GM12865 (cell line): ENCODE measurements around the gene TLX1.

Experiments used
- DNase-seq: peaks from one replicate; pipeline ENCODE4 v3.0.0; 2010; ENCODE audit warnings: low read depth
- H3K4me3 ChIP-seq: 2 replicates; pipeline ENCODE4 v1.5.1; 2011; ENCODE audit warnings: mild to moderate bottlenecking, low read depth, low read length, control low read depth
- TF ChIP-seq, protein P1 (sequence below): IDR thresholded peaks from 2 replicates; pipeline ENCODE4 v1.5.1; 2011; ENCODE audit warnings: low read length, control low read depth, low read depth, inconsistent platforms; ENCODE audit not compliant: insufficient read depth; ENCODE audit errors: missing control alignments

The TLX1 gene

DNA sequence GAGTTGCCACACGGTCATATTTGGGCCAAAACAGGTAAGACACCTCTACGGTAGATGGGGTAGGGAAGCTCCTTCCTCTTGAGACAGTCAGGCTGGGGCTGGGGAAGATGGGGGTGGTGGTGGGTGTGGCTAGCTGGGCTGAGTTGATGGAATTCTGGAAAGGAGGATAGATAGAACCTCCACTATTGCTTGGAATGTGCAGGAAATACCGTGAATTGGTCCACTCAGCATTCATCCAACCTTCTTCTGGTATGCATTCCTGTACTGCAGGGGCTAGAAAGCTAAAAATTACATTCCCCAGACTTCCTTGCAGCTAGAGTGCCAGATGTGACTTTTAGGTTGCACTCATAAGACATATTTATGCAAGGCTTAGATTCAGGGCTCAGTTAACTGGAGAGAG lies 24.8 kb downstream of the TLX1 start:
- TF ChIP-seq, protein P1, sequence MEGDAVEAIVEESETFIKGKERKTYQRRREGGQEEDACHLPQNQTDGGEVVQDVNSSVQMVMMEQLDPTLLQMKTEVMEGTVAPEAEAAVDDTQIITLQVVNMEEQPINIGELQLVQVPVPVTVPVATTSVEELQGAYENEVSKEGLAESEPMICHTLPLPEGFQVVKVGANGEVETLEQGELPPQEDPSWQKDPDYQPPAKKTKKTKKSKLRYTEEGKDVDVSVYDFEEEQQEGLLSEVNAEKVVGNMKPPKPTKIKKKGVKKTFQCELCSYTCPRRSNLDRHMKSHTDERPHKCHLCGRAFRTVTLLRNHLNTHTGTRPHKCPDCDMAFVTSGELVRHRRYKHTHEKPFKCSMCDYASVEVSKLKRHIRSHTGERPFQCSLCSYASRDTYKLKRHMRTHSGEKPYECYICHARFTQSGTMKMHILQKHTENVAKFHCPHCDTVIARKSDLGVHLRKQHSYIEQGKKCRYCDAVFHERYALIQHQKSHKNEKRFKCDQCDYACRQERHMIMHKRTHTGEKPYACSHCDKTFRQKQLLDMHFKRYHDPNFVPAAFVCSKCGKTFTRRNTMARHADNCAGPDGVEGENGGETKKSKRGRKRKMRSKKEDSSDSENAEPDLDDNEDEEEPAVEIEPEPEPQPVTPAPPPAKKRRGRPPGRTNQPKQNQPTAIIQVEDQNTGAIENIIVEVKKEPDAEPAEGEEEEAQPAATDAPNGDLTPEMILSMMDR: no peak
- no peak for DNase-seq
- no peak overlapping the region for H3K4me3 ChIP-seq

DNA sequence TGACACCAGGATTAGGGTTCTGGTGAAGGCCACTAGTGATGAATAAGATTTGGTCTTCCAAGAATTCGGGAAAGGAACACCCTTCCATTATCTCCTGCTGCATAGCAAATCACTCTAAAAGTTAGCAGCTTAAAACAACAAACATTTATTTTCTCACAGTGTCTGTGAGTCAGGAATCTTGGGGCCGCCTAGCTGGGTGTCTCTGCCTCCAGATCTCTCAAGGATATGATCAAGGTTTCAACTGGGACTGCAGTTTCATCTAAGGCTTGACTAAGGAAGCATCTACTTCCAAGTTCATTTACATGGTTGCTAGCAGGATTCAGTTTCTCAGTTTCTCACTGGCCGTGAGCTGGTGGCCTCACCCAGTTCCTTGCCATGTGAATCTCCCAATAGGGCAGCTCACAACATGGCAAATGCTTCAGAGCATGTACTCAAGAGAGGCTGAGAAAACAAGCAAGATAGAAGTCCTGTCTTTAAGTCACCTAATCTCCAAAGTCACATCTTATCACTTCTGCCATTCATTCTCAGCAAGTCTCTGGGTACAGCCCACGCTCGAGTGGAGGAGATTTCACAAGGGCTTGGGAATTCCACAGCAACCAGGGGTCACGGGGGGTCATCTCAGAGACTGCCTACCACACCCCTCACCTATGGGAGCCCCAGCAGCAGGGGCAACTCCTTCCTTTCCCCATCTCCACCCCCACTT lies 26.8 kb downstream of the TLX1 start:
- TF ChIP-seq, protein P1: no peak
- no peak overlapping the region for H3K4me3 ChIP-seq
- DNase-seq: no peak

DNA sequence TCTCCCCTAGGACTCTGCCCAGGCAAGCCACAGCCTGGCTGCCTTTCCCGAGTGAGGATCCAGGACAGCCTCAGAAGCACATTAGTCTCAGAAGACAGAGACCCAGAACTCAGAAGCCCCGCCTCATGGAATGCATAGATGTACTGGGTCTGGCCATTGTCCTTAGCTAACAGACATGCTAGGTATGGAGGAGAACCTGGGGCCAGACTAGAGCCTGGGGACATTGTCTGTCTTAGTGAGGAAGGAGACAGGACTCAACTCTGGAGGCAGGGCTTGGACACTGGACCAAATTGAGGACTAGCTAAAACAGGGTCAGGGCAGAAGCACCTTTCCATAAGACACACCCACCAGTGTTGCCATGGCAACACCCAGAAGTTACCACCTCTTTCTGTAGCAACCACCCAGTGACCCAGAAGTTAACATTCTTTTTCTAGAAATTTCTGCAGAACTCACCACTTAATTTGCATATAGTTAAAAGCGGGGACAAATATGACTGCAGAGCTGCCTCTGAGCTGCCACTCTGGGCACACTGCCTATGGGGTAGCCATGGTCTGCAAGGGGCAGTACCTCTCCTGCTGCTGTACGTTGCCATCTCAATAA lies 27.5 kb downstream of the TLX1 start:
- TF ChIP-seq, protein P1: no peak
- no peak overlapping the region for H3K4me3 ChIP-seq
- peak; percentile 58 for DNase-seq

DNA sequence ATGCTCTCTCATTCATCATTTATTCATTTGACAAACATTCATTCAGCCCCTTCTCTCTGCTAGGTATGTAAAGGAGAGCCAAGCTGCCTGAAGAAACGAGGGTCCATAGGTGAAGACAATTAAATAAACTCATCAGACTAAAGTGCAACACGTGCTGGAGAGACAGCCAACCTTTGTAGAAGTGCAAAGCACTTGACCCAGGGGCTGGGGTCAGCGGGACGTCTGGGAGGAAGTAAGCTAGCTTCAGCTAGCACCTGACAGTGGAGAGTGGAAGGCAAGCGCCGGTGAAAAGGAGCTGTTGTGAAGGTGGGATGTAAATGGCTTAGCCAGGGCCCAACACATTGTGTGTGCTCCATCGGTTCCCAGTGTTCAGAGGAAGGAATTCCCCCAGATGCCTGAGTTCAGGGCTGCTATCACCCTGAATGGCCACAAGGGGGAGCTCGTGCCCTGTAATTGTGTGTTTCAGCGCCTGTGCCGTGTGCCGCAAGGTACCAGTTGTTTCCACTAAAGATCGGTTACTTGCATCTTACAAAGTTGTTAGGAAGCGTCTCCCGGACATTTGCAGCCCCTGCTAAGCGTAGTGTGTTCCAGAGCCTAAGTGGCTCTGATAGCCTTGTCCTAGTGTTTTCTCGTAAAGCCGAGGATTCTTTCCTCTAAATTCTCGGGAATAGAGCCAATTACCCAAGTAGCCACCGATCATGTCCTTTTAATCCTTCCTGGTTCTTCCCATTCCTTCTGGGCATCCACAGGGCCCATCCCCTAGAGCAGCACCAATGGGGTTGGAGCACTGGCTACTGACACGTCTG lies 30.6 kb downstream of the TLX1 start:
- no peak overlapping the region for H3K4me3 ChIP-seq
- peak; percentile 74 for DNase-seq
- TF ChIP-seq, protein P1: peak; percentile 98

DNA sequence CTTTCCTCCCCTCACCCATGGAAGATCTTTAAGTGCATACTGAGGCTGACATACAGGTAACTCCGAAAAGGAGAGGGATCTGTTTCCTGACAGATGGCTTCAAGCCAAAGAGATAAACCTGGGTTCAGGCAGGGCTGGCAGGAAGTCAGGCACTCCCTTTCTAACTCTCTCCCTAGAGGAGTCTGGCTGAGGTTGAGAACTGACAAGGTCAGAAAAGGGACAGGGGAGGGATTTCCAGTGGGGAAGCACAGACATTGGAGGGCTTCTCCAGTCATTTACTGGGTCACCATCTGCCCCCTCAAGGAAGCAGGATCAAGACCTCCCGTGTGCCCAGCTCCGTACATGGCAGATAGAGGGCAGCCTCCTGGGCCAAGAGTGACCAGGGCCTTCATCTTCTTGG lies 31.6 kb downstream of the TLX1 start:
- TF ChIP-seq, protein P1: no peak
- DNase-seq: no peak
- no peak overlapping the region for H3K4me3 ChIP-seq

DNA sequence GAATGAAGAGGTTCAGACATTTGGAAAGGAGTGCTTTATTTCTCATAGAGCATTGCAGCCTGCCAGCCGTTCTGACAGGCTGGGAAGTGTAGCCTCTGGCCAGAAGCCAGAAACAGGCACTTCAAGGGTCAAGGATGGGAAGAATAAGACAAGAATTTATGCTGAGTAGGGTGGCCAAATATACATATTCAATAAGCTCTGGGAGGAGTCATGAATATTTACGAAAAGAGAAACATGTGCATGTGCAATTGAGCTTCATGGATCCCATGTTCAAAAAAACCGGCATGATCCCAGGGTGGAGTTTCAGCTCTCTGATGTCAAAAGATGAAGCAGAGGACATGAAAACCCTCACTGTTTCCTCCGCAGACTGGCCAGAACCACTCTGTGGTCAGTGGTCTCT lies 32.9 kb downstream of the TLX1 start:
- TF ChIP-seq, protein P1: no peak
- no peak overlapping the region for H3K4me3 ChIP-seq
- no peak for DNase-seq

DNA sequence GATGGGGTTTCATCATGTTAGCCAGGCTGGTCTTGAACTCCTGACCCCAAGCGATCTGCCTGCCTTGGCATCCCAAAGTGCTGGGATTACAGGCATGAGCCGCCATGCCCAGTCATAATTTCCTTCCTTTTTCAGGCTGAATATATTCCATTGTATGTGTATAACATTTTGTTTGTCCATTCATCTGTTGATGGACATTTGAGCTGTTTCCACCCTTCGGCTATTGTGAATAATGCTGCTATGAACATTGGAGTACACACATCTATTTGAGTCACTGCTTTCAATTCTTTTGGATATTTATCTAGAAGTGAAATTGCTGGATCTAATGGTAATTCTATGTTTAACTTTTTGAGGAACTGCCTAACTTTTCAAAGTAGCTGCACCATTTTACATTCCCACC lies 34.6 kb downstream of the TLX1 start:
- TF ChIP-seq, protein P1: no peak
- no peak for DNase-seq
- no peak overlapping the region for H3K4me3 ChIP-seq
